ENCODE data around the gene GEMIN7. TPM values are rescaled to one million over a fixed set of nuclear protein-coding genes. Genes with fewer than 3 reads are reported as not detected.

GEMIN7 gene
- total RNA-seq, 4 donors from 2014 or later = 18.8 to 29.8 (median 20.5) TPM

GRCh38 chr19:45075301-45076028, 3.6 kb upstream of the GEMIN7 start:
- Histone ChIP-seq H3K27me3 (no peaks in the 10 kb centered on the region), H3K4me3 (peak overlapping the region; percentile 68), H3K27ac (peak overlapping the region; percentile 83), H3K4me1 (peaks cover 70% of the 10 kb centered on the region), H3K9me3 (no peaks in the 10 kb centered on the region), H3K36me3 (peaks cover 21% of the 10 kb centered on the region)
- 12% methylated on average over 17 of the region's 26 CpGs for WGBS
- no peak for TF ChIP-seq POLR2A (IDR thresholded peaks at IDR 0.05)
- no peak for TF ChIP-seq EP300 (IDR thresholded peaks at IDR 0.05)
- no peak for TF ChIP-seq POLR2AphosphoS5 (IDR thresholded peaks at IDR 0.05)
- TF ChIP-seq CTCF (IDR thresholded peaks at IDR 0.05) = no peak
- DNase-seq (ENCODE audit: low spot score in 2 of 2) = peak in 1 of 2 donors; percentile 89

GRCh38 chr19:45076029-45076850, 2.8 kb upstream of the GEMIN7 start, which contains the start of gene ZNF296:
TSS of gene ZNF296 (minus strand) at chr19:45076478. CDS start at chr19:45076373, 105 bp downstream.
- WGBS = 6% methylated on average over 18 of the region's 81 CpGs
- Histone ChIP-seq H3K4me1 (peaks cover 70% of the 10 kb centered on the region), H3K4me3 (peak within 1 kb of the TSS; percentile 68), H3K27ac (peak within 1 kb of the TSS; percentile 83), H3K27me3 (no peaks in the 10 kb centered on the region), H3K36me3 (peaks cover 14% of the 10 kb centered on the region), H3K9me3 (no peaks in the 10 kb centered on the region)
- no peak for TF ChIP-seq CTCF (IDR thresholded peaks at IDR 0.05)
- TF ChIP-seq POLR2AphosphoS5 (IDR thresholded peaks at IDR 0.05) = peak in 1 of 3 donors; percentile 17
- DNase-seq (ENCODE audit: low spot score in 2 of 2) = peak in 1 of 2 donors; percentile 90

- Histone ChIP-seq H3K36me3 (peaks cover 12% of the 10 kb centered on the region), H3K4me1 (peaks cover 64% of the 10 kb centered on the region), H3K4me3 (peak overlapping the region; percentile 68), H3K27ac (peak overlapping the region; percentile 83), H3K27me3 (no peaks in the 10 kb centered on the region), H3K9me3 (no peaks in the 10 kb centered on the region)
- 54% methylated on average over 15 of the region's 15 CpGs for WGBS
- no peak for DNase-seq (ENCODE audit: low spot score in 2 of 2)
- TF ChIP-seq EP300 (IDR thresholded peaks at IDR 0.05) = no peak
- TF ChIP-seq POLR2AphosphoS5 (IDR thresholded peaks at IDR 0.05) = no peak
- TF ChIP-seq POLR2A (IDR thresholded peaks at IDR 0.05) = no peak
- TF ChIP-seq CTCF (IDR thresholded peaks at IDR 0.05) = no peak
These were observed 2.0 kb upstream of the GEMIN7 start for GRCh38 chr19:45076851-45077730.

- Histone ChIP-seq H3K27me3 (no peaks in the 10 kb centered on the region), H3K4me3 (peak overlapping the region; percentile 92), H3K4me1 (peaks cover 54% of the 10 kb centered on the region), H3K36me3 (peaks cover 11% of the 10 kb centered on the region), H3K27ac (peak overlapping the region; percentile 82), H3K9me3 (no peaks in the 10 kb centered on the region)
- WGBS = 54% methylated on average over 10 of the region's 10 CpGs
- no peak for DNase-seq (ENCODE audit: low spot score in 2 of 2)
- no peak for TF ChIP-seq CTCF (IDR thresholded peaks at IDR 0.05)
These were observed 534 bp upstream of the GEMIN7 start for GRCh38 chr19:45078390-45079062.

Measured in suprapubic skin (tissue), 4 donors.